ENCODE results near the gene ETV6. TPM values are rescaled to one million over a fixed set of nuclear protein-coding genes. Genes with fewer than 3 reads are reported as not detected.

ETV6 gene
- total RNA-seq, 1 experiment from 2014 or later, result 89.1 TPM

DNA sequence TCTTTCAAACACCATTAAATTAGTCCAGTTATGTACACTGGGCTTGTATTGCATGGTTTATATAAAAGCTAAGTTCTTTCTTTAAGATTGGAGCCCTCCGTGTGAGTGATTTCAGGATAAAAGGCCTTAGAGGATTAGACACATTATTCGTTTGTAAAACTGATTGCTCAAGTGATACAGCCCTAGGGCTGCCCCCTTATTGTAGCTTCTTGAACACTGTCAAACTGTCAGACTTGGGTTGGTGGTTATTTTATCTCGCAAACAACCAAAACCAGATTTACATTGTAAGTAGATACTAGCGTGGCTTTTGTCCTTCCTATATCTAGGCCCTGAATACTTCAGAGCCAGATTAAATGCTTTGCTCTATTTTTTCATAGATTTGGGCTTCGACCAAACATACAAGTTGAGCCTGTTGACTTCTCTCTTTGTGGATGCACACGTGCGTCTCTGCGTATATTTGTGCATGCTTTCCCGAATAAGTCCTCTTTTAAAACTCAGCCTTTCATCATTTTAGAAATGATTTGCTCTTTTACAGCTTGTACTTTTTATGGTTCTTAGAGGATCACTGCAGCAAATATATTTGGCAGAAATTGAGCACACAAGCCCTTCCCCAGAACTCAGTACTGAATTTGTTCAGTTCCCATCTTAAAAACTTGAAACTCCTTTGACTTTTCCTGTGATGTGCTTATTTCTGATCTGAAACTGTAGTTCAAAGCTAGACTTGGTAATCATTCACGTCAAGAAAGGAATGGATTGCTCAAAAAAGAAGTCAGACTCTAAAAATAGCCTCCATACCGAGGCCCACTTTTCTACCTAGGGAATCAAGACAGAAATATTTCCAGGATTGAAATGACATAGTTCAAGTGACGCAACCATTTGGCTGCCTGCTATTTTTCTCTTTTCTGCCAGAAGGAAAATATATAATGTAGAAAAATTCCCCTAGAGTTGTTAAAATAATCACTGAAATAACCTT is 129.5 kb downstream of the ETV6 start:
- CTCF ChIA-PET, result no interaction called here
- BruUV-seq (replicated peaks), result no TSS peak
- no peak for DNase-seq
- Mint-ChIP-seq H3K27ac (ENCODE audit: unreplicated experiment) (no peak overlapping the region), H3K9me3 (ENCODE audit: low read depth, unreplicated experiment) (no peaks in the 10 kb centered on the region), H3K4me3 (ENCODE audit: low read depth, unreplicated experiment) (no peak overlapping the region), H3K36me3 (ENCODE audit: insufficient read depth, unreplicated experiment) (peaks cover 7% of the 10 kb centered on the region), H3K27me3 (ENCODE audit: unreplicated experiment) (no peaks in the 10 kb centered on the region), H3K4me1 (ENCODE audit: low read depth, unreplicated experiment) (peaks cover 17% of the 10 kb centered on the region)
- TF ChIP-seq, protein P1, sequence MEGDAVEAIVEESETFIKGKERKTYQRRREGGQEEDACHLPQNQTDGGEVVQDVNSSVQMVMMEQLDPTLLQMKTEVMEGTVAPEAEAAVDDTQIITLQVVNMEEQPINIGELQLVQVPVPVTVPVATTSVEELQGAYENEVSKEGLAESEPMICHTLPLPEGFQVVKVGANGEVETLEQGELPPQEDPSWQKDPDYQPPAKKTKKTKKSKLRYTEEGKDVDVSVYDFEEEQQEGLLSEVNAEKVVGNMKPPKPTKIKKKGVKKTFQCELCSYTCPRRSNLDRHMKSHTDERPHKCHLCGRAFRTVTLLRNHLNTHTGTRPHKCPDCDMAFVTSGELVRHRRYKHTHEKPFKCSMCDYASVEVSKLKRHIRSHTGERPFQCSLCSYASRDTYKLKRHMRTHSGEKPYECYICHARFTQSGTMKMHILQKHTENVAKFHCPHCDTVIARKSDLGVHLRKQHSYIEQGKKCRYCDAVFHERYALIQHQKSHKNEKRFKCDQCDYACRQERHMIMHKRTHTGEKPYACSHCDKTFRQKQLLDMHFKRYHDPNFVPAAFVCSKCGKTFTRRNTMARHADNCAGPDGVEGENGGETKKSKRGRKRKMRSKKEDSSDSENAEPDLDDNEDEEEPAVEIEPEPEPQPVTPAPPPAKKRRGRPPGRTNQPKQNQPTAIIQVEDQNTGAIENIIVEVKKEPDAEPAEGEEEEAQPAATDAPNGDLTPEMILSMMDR (IDR thresholded peaks at IDR 0.05; ENCODE audit: unreplicated experiment), result no peak
- intact Hi-C loops (cut with micrococcal nuclease; ENCODE audit: unreplicated experiment), result no loop called here

DNA sequence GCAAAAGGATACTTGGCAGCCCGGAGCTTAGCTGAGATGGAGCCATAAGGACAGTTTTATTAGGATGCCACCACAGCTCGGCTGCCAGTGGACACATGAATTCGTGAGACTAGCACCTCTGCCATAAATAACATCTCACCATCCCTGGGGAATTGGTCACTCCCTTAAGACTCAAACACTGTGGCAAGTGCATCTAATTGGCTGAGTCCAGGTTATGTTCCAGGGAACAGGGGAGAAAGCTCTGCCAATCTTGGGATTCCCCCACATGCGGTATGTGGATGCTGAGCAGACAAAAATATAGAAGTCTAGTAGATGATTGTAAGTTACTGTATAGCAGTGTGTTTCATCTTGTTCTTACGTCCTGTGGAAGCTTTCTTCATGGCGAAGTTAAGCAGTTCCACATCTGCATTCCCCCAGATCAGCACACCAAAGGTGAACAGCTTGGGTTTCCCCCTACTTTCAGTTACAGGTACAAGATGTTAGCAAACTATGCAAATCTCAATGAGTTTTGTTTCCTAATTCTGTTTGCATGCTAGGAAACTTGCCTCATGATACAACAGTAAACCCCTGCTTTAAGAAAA is 131.1 kb downstream of the ETV6 start:
- CTCF ChIA-PET, result interaction anchor here (0.6 kb wide), 2 partner anchors 12 to 913 kb away, joined by 3 read pairs; no protein-coding TSS in a partner anchor
- intact Hi-C loops (cut with micrococcal nuclease; ENCODE audit: unreplicated experiment), result no loop called here
- Mint-ChIP-seq H3K4me3 (ENCODE audit: low read depth, unreplicated experiment) (no peak overlapping the region), H3K4me1 (ENCODE audit: low read depth, unreplicated experiment) (peaks cover 22% of the 10 kb centered on the region), H3K27me3 (ENCODE audit: unreplicated experiment) (no peaks in the 10 kb centered on the region), H3K9me3 (ENCODE audit: low read depth, unreplicated experiment) (no peaks in the 10 kb centered on the region), H3K27ac (ENCODE audit: unreplicated experiment) (no peak overlapping the region), H3K36me3 (ENCODE audit: insufficient read depth, unreplicated experiment) (no peaks in the 10 kb centered on the region)
- BruUV-seq (replicated peaks), result no TSS peak
- DNase-seq, result no peak
- TF ChIP-seq, protein P1 (IDR thresholded peaks at IDR 0.05; ENCODE audit: unreplicated experiment), result no peak

DNA sequence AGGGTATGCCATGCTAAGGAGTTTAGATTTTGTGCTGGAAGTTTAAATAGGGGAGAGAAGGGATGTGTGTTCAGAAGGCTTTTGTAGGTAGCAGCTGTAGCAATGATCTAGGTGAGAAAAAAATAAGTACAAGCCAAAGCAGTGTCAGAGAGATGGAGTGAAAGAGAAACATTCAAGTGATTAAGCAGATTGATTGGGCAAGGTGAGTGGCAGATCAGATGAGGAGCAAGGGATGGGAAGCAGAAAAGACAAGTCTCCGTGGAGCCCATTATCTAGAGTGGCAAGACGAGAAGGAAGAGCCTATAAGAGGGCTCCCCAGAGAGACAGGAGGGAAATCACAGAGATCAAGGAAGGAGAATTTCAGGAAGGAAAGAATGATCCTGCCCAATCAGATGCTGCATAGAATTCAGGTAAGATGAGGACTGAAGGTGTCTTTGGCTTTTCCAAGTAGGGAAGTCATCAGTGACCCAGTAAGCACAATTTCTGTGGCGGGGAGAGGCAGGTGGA is 133.5 kb downstream of the ETV6 start:
- intact Hi-C loops (cut with micrococcal nuclease; ENCODE audit: unreplicated experiment), result no loop called here

DNA sequence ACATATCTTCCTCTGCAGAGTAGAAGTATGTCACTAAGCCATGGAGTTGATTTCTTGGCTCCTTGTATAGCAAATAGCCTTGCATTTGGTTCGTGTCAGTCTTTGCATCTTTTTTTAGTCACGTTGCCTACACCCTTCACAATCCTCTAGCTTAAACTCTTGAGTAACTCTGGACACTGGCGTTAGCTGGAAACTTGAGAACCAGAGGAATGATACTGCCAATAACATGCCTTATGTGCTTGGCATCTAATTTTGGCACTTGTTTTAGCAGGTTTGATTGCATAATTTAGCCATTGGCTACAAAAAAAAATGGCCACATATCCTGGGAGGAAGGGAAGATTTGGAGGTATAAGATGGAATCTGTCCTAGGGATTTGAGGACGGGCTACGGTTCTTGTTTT is 136.2 kb downstream of the ETV6 start:
- Mint-ChIP-seq H3K9me3 (ENCODE audit: low read depth, unreplicated experiment) (no peaks in the 10 kb centered on the region), H3K27me3 (ENCODE audit: unreplicated experiment) (no peaks in the 10 kb centered on the region), H3K36me3 (ENCODE audit: insufficient read depth, unreplicated experiment) (peaks cover 10% of the 10 kb centered on the region), H3K4me3 (ENCODE audit: low read depth, unreplicated experiment) (no peak overlapping the region), H3K4me1 (ENCODE audit: low read depth, unreplicated experiment) (peaks cover 45% of the 10 kb centered on the region), H3K27ac (ENCODE audit: unreplicated experiment) (no peak overlapping the region)
- DNase-seq, result no peak
- intact Hi-C loops (cut with micrococcal nuclease; ENCODE audit: unreplicated experiment), result no loop called here
- TF ChIP-seq, protein P1 (IDR thresholded peaks at IDR 0.05; ENCODE audit: unreplicated experiment), result no peak
- BruUV-seq (replicated peaks), result no TSS peak
- CTCF ChIA-PET, result interaction anchor here (0.6 to 0.9 kb wide), 2 partner anchors 10 to 133 kb away, joined by 3 to 6 read pairs; no protein-coding TSS in a partner anchor

More for the DNA sequence above, 133.5 kb downstream of the ETV6 start:
- H3K4me3 Mint-ChIP-seq (ENCODE audit: low read depth, unreplicated experiment), result no peak overlapping the region
- H3K27ac Mint-ChIP-seq (ENCODE audit: unreplicated experiment), result peak overlapping the region; percentile 4
- no TSS peak for BruUV-seq (replicated peaks)
- H3K36me3 Mint-ChIP-seq (ENCODE audit: insufficient read depth, unreplicated experiment), result no peaks in the 10 kb centered on the region
- no peaks in the 10 kb centered on the region for H3K9me3 Mint-ChIP-seq (ENCODE audit: low read depth, unreplicated experiment)
- CTCF ChIA-PET, result no interaction called here
- H3K4me1 Mint-ChIP-seq (ENCODE audit: low read depth, unreplicated experiment), result peaks cover 25% of the 10 kb centered on the region
- no peak for DNase-seq
- TF ChIP-seq, protein P1 (IDR thresholded peaks at IDR 0.05; ENCODE audit: unreplicated experiment), result no peak
- H3K27me3 Mint-ChIP-seq (ENCODE audit: unreplicated experiment), result no peaks in the 10 kb centered on the region

Data from Calu3 (cell line).